Measurements from ENCODE around the gene APEH.
"Not testable (repeated sequence)": the region's sequence is repeated elsewhere in the genome, so short reads cannot be mapped to it uniquely, and the experiment has no call there.

The APEH gene

DNA sequence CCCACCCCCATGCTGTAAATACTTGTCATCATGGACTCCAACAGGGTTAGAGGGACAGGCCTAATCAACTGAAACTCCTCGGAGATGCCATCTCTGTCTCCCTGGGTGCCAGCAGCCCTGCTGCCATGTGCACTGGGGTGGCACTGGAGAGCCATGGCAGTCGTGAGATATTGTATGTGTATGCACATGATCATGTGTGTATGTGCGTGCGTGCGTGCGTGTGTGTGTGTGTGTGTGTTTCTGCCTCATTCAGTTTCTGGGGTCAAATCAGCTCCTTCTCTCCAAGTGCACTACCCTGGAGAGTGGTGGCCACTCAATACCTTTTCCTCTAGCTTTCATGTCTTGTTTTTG lies 3.2 kb upstream of the APEH start:
- no peak for DNase-seq

DNA sequence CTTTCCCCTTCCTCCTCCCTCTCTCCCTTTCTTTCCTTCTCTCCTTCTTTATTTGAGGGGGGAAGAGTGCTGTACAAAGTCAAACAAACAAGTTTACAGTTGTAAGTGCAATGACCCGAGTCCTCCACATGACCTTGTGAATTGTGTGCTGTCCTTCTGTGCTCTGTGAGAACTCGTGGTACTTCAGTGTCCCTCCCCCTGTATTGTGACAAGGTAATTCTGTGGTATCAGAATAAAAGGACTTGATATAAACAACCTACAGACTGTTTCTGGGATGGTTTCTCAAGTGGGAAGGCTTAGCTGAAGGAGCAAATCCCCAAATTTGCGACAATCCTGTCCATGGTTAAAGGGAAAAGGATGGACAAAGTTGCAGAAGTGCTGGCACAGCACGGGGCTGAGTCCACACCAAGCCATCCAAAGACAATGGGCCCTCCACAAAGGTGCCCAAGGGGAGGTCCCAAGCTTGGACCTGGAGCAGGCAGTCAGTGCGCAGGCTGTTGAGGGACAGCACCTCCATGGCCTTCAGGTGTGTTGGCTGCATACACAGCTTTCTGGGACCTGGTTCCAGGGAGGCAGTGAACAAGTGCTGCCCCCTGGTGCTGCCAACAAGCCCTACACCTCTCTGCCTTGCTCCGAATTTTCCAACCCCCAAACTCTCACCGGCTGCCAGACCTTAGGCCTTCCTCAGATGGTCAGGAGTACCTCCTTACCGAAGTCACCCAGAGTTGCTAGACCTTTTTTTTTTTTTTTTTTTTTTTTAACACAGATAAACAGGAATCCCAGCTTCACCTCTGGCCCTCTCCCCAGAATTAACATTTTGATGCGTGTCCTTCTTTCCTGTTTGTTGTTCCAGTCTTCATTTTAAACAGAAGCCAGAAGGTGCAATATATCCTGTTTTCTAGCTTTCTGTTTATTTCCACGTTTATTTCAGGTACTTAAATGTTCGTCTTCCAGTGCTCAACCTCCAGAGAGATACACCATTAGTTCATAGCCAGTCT lies 2.6 kb upstream of the APEH start:
- DNase-seq: no peak

DNA sequence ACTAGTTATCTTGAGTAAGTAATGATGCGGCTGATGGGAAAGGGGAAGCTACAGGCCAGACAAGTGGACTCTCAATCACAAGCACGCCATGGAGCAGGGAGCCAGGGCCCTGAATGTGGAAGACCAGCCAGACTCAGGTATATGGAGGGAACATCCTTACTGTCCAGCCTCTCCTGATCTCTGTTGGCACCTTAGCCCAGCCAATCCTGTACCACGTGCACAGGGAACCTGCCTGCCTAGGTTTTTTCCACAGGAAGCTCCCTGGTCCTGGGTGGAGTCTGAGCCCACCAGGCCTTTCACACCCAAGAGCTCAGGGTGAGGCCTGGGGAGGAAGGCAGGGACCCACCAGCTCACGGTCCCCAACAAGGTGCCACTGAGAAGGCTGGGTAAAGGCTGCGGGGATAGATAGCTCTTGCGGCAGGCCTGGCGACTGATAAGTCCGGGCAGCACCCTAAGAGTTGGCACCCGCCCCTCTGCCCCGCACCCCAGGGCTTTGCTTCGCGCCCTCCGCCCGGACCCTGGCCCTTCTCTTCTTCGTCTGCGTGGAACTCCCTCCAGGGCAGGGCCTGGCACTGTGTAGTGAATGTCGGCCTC lies 933 bp upstream of the APEH start:
- no peak for DNase-seq

DNA sequence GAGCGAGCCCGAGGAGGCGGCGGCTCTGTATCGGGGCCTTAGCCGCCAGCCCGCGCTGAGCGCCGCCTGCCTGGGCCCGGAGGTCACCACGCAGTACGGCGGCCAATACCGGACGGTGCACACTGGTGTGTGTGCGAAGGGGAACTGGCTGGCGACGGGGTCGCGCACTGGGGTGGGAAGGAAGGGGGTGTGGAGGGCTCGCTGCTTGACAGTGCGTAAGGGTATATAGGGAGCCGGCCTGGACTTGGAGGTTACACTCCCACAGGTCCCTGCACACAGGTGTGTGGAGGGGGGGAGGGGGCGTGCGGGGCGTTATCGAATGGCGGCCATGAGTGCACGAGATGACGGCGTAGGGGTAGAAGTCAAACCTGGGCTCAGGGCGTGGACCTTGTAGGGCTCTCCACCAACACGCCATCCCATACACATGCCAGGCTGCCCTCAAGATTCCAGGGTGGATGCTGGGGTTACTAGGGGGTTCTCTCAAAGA lies 389 bp downstream of the APEH start:
- DNase-seq: no peak

DNA sequence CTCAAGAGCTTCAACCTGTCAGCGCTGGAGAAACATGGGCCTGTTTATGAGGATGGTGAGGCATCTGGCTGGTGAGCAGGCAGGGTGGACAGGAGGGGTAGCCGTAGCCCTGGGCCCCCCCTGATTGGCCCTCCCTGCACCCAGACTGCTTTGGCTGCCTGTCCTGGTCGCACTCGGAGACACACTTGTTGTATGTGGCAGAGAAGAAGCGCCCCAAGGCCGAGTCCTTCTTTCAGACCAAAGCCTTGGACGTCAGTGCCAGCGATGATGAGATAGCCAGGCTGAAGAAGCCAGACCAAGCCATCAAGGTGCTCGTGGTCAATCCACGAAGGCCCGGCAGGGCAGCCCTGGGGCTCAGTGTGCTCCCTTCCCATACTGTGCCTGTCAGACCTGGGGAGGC lies 1.8 kb downstream of the APEH start:
- DNase-seq: no peak

DNA sequence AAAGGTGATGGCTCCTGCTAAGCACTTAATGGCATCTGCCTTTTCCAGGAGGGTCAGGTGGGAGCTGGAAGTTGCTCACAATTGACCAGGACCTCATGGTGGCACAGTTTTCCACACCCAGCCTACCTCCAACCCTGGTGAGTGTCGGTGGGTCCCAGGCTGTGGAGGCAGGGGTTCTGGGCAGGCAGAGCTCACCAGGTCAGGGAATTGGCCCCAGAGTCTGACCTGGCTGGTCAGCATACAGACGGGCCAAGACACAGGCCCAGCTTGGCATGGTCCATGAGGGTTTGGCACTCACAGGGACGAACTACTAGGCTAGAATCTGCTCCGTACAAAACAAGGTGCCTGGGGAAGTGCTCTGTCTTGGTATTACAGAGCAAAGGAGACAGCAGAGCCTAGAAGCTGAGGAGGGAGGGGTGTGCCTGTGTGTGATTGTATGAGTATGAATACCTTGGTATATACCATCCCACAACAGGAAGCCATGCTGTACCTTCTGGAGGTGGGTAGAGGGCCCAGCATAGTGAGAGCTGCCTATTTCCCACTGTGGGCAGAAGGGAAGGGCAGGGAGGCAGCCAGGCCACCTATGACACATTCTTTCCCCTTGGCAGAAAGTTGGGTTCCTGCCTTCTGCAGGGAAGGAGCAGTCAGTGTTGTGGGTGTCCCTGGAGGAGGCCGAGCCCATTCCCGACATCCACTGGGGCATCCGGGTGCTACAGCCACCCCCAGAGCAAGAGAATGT lies 6.5 kb downstream of the APEH start:
- DNase-seq: no peak

DNA sequence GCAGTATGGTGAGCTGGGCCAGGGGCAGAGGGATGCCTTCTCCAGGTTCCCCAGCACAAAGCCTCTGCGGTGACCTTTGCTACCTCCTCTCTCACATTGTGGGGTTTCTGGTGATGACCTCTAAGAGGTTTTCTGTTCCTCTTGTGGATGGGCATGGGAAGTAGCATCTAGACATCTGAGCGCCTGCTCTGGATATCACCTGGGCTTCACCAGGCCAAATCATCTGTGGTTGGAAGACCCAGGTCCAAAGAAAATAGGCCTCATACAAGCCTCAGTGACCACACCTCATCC lies 7.0 kb downstream of the APEH start:
- DNase-seq: no peak

DNA sequence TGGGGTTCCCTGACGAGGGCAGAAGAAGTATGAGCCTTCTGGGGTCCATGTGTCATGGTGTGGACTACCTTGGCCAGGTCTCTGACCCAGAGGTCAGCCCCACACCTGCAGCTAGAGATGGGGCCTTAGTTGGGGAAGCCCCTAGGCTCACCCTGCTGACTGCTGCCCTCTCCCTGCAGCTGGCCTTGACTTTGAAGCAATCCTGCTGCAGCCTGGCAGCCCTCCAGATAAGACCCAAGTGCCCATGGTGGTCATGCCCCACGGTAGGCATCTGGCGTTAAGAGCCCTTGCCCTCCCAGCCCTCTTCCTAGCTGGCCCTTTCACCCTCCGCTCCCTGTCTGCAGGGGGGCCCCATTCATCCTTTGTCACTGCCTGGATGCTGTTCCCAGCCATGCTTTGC lies 7.4 kb downstream of the APEH start:
- DNase-seq: no peak

DNA sequence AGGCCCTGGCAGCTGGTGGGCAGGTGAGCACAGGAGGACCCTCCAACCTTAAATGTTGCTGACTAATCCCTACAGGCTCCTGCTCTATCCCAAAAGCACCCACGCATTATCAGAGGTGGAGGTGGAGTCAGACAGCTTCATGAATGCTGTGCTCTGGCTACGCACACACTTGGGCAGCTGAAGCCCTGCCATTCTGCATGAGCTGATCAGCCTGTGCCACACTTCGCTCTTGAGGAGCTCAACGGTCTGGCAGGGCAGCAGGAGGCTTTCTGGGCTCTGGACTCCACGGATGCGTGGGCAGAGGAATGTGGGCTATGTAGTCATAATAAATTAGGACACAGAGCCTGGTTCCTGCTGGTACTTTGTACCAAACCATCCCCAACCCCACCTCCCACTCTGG lies 9.0 kb downstream of the APEH start:
- DNase-seq: no peak

DNA sequence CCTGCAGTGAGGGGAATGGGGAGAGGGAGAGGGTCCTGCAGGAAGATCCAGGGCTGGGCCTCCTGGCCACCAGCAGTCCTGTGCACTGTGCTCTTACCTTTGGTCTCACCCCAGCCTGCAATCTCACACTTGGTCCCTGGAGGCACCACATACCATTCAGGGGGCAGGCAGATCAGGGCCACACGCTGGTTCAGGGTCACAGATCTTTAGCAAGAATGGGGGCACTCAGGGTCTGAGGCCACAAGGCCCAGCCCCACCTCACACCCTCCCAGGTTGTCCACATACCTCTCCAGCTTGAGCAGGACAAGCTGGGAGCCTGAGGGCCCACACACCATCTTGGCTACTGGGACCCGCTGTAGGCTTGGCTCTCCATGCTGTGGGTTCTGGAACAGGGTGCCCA lies 10.3 kb downstream of the APEH start:
- not testable (repeated sequence) for DNase-seq

DNA sequence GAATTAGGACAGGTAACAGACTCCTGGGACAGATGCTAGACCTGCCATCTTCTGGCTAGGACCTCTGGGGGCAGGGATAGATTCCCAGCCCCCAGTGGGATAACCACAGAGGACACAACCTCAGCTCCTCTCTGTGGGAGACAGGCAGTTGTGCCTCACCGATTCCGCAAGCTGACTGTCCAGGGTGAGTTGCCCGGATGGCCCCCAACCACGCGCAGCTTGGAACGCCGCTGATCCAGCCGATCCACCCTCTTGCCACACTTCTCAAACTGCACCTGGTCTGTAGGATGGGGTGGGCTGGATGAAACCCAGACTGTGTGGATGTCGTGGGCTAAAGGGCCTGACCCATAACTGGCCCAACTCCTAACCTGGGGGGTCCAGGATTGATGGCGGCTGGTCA lies 11.0 kb downstream of the APEH start:
- DNase-seq: not testable (repeated sequence)

DNA sequence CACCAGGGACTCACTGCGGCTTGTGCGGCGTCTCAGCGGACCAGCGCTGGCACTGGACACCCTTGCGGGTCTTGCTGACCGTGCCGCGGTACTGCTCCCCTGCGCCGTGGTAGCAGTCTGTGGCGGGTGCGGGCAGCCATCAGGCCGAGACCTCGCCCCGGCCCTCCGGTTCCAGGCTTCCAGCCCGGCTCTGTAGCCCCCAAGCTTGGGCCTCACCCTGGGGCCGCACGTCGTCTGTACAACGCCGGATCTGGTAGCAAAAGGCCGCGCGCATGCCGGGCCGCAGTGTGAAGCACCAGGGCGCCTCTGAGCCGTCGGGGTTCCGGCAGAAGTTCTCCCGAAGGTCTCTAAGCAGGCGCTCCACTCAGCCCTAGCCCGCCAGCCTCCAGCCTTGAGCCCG lies 11.7 kb downstream of the APEH start:
- not testable (repeated sequence) for DNase-seq

DNA sequence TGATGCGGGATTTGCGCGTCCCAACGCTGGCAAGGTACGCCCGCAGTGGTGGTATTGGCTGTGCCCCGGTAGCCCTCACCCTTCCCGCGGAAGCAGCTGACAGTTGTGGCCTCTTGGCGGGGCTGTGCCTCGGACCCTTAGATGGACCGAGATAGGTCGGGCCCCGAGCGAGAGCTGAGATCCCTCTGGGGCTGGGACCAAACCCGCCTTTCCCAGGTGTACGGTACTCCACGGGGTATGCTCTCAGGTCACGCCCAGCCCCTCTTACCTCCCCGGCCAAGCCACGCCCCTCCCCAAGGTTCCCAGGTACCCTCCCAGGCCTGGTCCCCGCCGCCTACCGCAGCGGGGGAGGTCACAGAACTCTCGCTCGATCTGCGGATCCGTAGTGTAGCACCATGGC lies 12.2 kb downstream of the APEH start:
- DNase-seq: not testable (repeated sequence)

DNA sequence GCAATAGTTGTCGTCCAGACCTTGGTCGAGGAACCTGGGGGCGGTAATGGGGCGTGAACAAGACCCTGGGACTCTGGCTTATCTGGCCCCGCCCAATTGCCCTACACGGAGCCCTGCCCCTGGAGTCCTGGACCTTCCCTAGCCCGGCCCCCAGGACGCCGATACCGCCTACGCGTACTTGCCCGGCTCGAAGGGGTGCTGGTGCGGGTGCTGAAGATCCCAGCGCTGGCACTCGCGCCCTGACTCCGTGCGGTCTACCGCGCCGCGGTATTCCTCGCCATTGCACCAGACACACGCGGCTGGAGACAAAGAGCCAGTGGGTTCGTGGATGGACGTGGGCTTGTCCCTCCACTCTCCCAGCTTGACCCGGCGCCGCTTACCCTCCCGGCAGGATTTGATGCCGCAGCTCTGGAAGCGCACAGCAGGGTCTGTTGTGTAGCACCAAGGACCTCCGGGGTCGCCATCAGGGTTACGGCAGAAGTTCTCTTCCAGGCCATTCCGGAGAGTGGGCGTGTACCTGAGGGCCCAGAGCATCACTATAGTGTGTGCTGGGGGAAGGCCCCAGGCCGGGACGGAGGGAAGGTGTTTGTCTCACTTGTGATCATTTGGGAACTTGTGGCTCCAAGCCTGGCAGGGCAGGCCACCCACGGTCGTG lies 12.7 kb downstream of the APEH start:
- not testable (repeated sequence) for DNase-seq

DNA sequence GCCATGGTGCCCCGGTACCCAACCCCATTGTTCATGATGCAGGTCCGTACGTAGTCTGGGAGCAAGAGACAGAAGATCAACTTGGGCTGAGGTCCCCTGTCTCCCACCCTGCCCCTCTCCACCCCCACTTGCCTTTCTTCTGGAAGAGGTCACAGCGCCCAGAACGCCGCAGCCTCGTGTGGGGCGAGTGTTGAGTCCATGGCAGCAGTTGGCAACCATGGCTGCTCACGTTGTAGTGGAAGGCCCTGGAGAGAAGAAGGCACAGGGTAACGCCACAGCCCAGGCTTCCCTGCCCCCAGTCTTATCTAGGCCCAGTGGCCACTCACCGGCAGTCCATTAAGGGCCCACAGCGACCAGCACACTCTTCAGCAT lies 13.3 kb downstream of the APEH start:
- DNase-seq: not testable (repeated sequence)

DNA sequence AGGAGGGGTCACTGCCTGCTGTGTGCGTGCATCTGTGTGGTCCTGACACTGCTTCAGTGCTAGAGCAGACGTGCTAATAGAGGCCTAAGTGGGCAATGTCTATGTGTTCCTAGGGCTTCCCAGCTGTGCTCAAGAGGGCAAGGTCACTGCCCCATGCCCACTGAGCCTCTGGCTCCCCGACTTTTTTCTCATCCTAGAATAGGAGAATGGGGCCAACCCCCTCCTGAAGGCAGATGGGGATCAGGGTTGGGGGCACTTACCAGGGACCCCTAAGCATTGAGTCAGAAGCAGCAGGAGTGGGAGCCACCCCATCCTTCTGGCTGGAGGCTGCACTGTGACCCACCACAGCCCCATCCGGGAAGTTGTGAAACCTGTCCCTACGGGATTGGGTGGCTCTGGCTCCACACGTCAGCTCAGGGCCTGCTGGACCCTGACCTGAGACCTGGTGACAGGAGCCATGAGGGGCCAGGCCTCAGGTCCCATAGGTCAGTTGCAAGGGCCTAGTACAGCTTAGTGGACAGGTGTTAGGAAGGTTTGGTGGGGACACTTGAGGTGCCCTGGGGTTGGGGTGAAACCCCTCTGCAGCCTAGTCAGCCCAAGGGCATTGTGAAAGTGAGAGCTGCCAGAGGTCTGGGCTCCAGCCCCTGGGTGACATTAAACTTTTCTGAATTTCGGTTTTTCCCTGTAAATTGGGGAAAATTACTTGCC lies 14.3 kb downstream of the APEH start:
- DNase-seq: not testable (repeated sequence)

DNA sequence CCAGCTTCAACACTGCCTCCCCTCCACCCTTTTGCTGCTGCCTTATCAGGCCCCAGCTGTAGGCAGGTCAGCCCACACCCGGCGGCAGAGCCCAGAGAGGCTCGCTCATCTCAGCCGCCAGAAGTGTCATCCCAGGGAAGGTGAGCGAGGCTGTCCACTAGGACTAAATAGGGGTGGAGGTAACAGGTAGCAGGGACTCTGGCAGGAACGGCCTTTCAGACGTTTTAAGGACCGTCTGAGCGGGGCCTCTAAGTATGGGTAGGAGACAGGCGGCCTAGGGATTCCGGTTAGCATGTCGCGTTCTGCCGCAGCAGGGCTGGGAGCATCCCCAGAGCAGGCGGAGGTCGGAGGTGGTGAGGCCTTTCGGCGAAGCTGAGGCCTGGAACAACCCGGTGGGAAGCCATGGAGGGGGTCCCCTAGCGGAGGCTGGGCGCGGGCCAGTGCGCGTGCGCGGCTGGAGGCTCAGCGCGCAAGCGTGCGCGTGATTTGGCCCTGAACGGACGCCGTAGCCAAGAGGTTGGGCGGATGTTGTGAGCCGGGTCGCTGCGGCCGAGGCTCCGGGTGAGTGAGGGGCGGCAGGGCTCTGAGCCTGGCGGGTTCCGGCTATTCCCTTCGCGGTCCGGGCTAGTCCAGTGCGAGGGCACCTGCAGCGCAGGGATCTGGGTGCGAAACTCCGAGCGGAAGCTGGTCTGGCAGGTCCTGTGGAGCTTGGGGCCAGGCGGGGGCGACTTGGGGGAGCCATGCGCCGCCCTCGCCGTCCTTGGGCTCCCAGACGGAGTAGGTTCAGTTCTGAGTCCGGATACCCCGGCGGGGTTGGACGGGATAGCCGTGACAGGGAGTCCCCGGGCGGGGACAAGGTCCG lies 15.1 kb downstream of the APEH start, which contains the start of the genes MST1 and RNF123:
Gene MST1, minus strand, starts transcription at position 429 of the 862 bp plus-strand sequence. CDS start 783 bp downstream, outside the sequence.
Gene RNF123, plus strand, starts transcription at position 512 of the 862 bp plus-strand sequence. CDS start 1,609 bp downstream, outside the sequence.
- no peak for DNase-seq

DNA sequence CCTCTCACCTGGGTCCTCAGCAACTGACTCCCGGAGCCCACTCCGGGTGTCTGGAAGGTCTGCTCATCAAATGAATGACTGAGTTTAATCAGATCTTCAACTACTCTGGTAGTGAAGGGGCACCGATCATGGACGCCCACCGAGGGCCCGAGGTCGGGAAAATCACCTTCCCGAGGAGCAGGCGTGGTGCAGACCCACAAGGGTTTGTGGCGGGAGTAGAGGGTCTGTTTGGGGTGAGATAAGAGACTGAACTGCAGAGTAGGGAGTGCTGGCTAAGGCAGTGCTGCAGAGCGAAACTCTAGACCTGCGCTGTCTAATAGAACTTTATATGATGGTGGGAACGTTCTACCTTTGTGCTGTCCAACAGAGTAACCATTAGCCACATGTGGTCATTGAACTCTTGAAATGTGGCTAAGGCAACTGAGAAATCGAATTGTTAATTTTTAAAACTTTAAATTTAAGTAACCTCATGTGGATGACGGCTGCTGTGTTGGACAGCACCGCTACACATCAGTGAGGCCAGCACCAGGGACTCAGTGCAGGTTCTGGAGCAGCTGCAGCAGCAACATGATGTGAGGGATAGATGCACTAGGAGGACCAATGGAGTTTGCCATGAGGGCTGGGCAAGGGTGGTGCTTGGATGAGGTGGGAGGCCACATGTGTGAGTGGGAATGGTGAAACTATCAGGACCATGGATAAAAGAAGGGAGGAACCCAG lies 15.9 kb downstream of the APEH start:
- not testable (repeated sequence) for DNase-seq

DNA sequence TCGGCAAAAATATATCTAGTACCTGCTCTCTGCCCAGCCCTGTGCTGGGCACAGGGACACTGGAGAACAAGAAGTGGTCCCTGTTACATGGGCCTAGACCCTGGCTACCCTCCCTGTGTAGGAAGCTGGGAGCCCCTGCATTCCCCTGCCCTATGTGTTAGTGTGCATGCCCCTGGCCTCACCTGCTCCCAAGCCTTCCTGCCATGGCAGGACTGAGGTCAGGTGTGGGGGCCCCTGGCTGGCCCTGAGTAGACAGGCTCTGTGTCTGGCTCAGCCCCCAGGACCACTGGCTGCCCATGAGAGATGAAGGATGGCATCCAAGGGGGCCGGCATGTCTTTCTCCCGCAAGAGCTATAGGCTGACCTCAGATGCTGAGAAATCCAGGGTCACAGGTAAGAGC lies 16.7 kb downstream of the APEH start:
- not testable (repeated sequence) for DNase-seq

DNA sequence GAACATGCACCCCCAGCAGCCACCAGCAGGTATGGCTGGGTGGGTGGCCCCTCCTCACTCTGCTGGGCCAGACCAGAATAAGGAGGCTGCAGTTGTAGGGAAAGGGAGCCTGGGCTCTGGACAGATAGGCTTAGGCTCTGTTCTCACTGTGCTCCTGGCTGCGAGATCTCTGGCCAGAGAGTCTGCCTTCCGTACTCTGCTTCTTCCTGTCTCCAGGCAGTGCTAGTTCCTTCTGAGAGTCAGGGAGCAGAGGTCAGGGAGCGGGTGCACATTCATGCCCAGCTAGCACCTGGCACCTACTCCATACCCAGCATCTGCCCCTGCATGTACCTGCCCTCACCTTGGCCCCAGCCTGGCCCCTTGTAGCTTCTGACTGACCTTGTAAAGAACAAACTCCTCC lies 17.3 kb downstream of the APEH start:
- DNase-seq: not testable (repeated sequence)
